GM12878 (cell line): ENCODE measurements around the gene AFAP1.

Experiments
- ATF3 ChIP-seq: IDR thresholded peaks from 2 replicates; pipeline ENCODE4 v1.6.1; 2011; ENCODE audit warnings: low read depth, mild to moderate bottlenecking, low read length, moderate library complexity, borderline replicate concordance; ENCODE audit errors: extremely low read depth
- BCL11A ChIP-seq: IDR thresholded peaks from 2 replicates; pipeline ENCODE4 v1.6.1; 2011; ENCODE audit warnings: low read depth, low read length
- BHLHE40 ChIP-seq, 2 experiments: fragments of 450-650 bp in 1 of 2; IDR thresholded peaks; 2 replicates each; pipeline ENCODE4 v1.6.1; 2011 to 2017; ENCODE audit warnings: low read depth in 2 of 2, borderline replicate concordance in 1 of 2, improper control_type of control experiment in 1 of 2, low read length in 1 of 2, mild to moderate bottlenecking in 1 of 2
- CTCF ChIP-seq, 3 experiments: IDR thresholded peaks in 2 of 3; conservative IDR thresholded peaks in 1 of 3; 2 replicates each; pipeline ENCODE4 v1.5.1; 2011; ENCODE audit warnings: low read depth in 3 of 3, low read length in 3 of 3, mild to moderate bottlenecking in 3 of 3, control low read depth in 2 of 3, moderate library complexity in 2 of 3, inconsistent platforms in 1 of 3, mixed read lengths in 1 of 3; ENCODE audit not compliant: control insufficient read depth in 2 of 3, insufficient read depth in 1 of 3; ENCODE audit errors: extremely low read depth in 1 of 3
- POLR2AphosphoS5 ChIP-seq: IDR thresholded peaks from 2 replicates; pipeline ENCODE4 v1.6.1; 2011; ENCODE audit warnings: mild to moderate bottlenecking, low read length, inconsistent platforms
- RCOR1 ChIP-seq: conservative IDR thresholded peaks from 2 replicates; pipeline ENCODE4 v1.6.1; 2012; ENCODE audit warnings: low read depth, low read length, improper control_type of control experiment
- RFX5 ChIP-seq: IDR thresholded peaks from 2 replicates; pipeline ENCODE4 v1.6.1; 2011; ENCODE audit warnings: low read depth, low read length, improper control_type of control experiment
- SMARCA5 ChIP-seq: fragments of 450-650 bp; IDR thresholded peaks from 2 replicates; pipeline ENCODE4 v1.6.1; 2017; ENCODE audit warnings: mild to moderate bottlenecking
- SREBF2 ChIP-seq: IDR thresholded peaks from 2 replicates; pipeline ENCODE4 v1.6.1; 2012; ENCODE audit warnings: mild to moderate bottlenecking, low read length
- TCF12 ChIP-seq: IDR thresholded peaks from 2 replicates; pipeline ENCODE4 v1.6.1; 2011; ENCODE audit warnings: low read depth, mild to moderate bottlenecking, low read length
- TF ChIP-seq, protein P1 (sequence below): fragments of 450-650 bp; IDR thresholded peaks from 2 replicates; pipeline ENCODE4 v1.6.1; 2017; ENCODE audit warnings: mild to moderate bottlenecking
- TF ChIP-seq, protein P2 (sequence below): fragments of 450-650 bp; formaldehyde crosslinking; IDR thresholded peaks from 2 replicates; pipeline ENCODE4 v1.5.0; 2022; ENCODE audit warnings: mild to moderate bottlenecking, missing genetic modification characterization
- TF ChIP-seq, protein P3 (sequence below): IDR thresholded peaks from 2 replicates; pipeline ENCODE4 v1.6.1; 2012; ENCODE audit warnings: low read depth, low read length, improper control_type of control experiment

DNA sequence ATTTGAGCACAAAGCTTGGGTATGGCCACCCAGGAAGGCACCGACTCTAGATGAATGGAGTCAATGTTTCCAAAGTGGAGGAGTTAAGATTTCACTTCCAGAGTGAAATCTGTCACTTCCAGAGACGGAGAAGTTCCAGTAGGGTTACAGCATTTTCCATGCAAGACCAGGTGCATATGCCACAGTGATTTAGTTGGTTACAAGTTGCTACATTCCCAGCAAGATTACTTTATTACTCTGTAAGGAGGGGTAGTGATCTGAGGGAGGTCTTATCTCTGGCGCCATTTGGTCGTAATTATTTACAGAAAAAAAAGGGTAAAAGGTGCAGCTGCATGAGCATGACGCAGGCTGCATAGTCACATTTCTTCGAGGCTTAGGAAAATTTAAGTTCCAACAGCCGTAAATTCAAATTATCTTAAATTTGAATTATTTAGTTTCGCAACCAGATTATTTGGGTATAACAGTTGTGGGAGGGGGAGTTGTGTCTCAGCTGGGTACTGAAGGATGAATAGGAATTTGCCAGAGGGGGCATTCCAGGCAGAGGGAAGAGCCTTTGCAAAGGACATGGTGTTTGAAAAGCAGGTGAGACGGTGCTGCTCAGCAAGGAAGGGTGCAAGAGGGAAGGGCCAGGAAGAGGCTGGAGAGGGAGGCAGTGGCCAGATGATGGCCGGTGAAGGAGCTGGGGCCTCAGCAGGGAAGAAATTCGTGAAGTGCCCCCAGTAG is 17.4 kb upstream of the AFAP1 start:
- TF ChIP-seq TCF12 = no peak
- no peak for TF ChIP-seq SREBF2
- no peak for TF ChIP-seq SMARCA5
- TF ChIP-seq POLR2AphosphoS5 = no peak
- TF ChIP-seq, protein P1, sequence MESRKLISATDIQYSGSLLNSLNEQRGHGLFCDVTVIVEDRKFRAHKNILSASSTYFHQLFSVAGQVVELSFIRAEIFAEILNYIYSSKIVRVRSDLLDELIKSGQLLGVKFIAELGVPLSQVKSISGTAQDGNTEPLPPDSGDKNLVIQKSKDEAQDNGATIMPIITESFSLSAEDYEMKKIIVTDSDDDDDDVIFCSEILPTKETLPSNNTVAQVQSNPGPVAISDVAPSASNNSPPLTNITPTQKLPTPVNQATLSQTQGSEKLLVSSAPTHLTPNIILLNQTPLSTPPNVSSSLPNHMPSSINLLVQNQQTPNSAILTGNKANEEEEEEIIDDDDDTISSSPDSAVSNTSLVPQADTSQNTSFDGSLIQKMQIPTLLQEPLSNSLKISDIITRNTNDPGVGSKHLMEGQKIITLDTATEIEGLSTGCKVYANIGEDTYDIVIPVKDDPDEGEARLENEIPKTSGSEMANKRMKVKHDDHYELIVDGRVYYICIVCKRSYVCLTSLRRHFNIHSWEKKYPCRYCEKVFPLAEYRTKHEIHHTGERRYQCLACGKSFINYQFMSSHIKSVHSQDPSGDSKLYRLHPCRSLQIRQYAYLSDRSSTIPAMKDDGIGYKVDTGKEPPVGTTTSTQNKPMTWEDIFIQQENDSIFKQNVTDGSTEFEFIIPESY = no peak
- TF ChIP-seq CTCF (IDR thresholded peaks at IDR 0.05 in 2 of 3, conservative IDR thresholded peaks at IDR 0.05 in 1 of 3; ENCODE audit: control insufficient read depth in 2 of 3, extremely low read depth in 1 of 3, insufficient read depth in 1 of 3, low read depth in 3 of 3, low read length in 3 of 3) = no peak
- TF ChIP-seq RCOR1 = no peak
- no peak for TF ChIP-seq RFX5
- no peak for TF ChIP-seq ATF3
- TF ChIP-seq, protein P2, sequence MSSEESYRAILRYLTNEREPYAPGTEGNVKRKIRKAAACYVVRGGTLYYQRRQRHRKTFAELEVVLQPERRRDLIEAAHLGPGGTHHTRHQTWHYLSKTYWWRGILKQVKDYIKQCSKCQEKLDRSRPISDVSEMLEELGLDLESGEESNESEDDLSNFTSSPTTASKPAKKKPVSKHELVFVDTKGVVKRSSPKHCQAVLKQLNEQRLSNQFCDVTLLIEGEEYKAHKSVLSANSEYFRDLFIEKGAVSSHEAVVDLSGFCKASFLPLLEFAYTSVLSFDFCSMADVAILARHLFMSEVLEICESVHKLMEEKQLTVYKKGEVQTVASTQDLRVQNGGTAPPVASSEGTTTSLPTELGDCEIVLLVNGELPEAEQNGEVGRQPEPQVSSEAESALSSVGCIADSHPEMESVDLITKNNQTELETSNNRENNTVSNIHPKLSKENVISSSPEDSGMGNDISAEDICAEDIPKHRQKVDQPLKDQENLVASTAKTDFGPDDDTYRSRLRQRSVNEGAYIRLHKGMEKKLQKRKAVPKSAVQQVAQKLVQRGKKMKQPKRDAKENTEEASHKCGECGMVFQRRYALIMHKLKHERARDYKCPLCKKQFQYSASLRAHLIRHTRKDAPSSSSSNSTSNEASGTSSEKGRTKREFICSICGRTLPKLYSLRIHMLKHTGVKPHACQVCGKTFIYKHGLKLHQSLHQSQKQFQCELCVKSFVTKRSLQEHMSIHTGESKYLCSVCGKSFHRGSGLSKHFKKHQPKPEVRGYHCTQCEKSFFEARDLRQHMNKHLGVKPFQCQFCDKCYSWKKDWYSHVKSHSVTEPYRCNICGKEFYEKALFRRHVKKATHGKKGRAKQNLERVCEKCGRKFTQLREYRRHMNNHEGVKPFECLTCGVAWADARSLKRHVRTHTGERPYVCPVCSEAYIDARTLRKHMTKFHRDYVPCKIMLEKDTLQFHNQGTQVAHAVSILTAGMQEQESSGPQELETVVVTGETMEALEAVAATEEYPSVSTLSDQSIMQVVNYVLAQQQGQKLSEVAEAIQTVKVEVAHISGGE = no peak
- no peak for TF ChIP-seq BCL11A
- no peak for TF ChIP-seq BHLHE40 (IDR thresholded peaks at IDR 0.05; ENCODE audit: borderline replicate concordance in 1 of 2, low read depth in 2 of 2, low read length in 1 of 2)
- TF ChIP-seq, protein P3, sequence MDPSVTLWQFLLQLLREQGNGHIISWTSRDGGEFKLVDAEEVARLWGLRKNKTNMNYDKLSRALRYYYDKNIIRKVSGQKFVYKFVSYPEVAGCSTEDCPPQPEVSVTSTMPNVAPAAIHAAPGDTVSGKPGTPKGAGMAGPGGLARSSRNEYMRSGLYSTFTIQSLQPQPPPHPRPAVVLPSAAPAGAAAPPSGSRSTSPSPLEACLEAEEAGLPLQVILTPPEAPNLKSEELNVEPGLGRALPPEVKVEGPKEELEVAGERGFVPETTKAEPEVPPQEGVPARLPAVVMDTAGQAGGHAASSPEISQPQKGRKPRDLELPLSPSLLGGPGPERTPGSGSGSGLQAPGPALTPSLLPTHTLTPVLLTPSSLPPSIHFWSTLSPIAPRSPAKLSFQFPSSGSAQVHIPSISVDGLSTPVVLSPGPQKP = no peak
